Dedifferentiated amniotic fluid mesenchymal stem cell (primary cell): ENCODE data around the gene IL10RB.

Experiments used
- DNase-seq: peaks from one replicate; pipeline ENCODE4 v3.0.0-alpha.2; 2016; ENCODE audit errors: extremely low spot score

The IL10RB gene

DNA sequence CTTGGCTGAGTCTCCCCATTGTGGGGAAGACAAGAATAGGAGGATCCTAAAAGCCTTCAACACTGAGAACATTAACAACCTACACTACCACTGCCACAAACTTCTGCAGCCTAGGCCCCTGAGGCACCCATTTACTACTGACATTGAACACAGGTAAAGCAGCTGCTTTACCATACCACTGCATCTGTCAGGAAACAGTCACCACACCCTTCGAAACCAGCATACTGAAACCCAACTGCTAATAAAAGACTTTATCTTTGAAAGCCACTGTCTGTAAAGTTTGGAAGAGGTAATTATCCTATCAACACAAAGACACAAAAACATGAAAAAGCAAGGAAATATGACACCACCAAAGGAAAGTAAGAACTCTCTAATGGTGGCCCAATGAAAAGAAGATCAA, 66.0 kb downstream of the IL10RB start:
- no peak for DNase-seq

DNA sequence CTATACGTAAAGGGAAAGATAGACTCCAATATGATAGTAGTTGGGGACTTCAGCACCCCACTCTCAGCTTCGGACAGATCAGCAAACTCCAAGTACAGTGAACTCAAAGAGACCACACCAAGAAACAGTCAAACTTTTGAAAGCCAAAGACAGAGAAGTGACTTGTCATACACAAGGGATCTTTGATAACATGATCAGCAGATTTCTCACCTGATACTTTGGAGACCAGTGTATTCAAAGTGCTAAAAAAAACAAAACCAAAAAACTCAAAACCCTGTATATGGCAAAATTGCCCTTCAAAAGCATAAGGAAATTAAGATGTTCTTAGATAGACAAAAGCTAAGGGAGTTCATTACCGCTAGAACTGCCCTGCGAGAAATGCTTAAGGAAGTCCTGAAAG, 68.0 kb downstream of the IL10RB start:
- DNase-seq: no peak

DNA sequence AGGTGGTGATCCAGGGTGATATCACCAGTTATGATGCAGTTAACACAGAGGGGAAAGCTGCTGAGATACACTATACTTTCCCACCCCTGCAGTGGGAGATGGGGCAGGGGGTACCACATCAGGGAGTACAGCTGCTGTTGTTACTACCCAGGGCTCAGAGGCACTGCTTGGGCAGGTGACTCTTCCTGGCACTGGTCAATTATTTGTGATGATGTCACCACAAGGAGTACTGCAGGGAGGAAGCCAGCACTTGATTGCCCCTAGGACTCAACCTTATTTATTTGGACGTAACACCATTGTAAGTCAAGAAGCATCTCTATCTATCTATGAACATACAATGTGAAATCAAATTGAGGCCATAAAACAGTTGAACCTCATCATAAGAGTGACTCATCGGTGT, 68.7 kb downstream of the IL10RB start:
- no peak for DNase-seq

DNA sequence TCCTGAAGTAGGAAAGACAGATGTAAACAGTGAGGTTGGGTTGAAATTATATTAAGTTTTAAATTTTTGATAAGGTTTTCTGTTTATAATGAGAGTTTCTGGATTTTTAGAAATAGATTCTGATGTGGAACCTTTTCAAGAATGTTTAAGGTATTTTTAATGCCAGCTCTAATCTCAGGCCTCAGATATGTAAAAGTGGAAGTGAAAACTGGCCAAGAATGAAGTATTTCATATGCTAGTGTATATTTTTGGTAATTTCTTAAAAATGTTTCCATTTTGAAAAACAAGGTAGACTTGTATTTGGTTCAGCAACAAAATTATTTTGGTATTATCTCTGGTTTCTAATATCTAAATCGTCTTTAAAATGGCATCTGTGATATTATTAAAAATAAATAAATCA, 73.0 kb downstream of the IL10RB start:
- no peak for DNase-seq

GRCh38 chr21:33339918-33340317, 73.8 kb downstream of the IL10RB start:
- no peak for DNase-seq

GRCh38 chr21:33345751-33346238, 79.6 kb downstream of the IL10RB start:
- DNase-seq: no peak
